PC-3 (cell line): Measurements from ENCODE around the gene CDH4. TPM values are rescaled to one million over a fixed set of nuclear protein-coding genes. Genes with fewer than 3 reads are reported as not detected.
"Not testable (repeated sequence)": the region's sequence is repeated elsewhere in the genome, so short reads cannot be mapped to it uniquely, and the experiment has no call there.

ENCODE experiments used
- ATAC-seq: fragments of 200-7000 bp; cut with Tn5 transposase; 2 replicates; pipeline ENCODE4 v1.9.1; 2020; ENCODE audit warnings: mild to moderate bottlenecking, moderate library complexity
- BruUV-seq: library from RNA; stranded (reverse); fragments of 400-500 nt; replicated peaks from 2 replicates; lab custom pipeline; 2021; lab: Mats Ljungman, UMichigan
- CTCF ChIA-PET: fragments of 300-600 bp; sonication (Branson Sonifier 250); formaldehyde crosslinking; loops from one replicate; lab custom pipeline; 2022; ENCODE audit warnings: antibody characterized with exemption; lab: Charles Lee
- POLR2A ChIA-PET: fragments of 300-600 bp; sonication (Branson Sonifier 250); formaldehyde crosslinking; loops from one replicate; lab custom pipeline; 2022; ENCODE audit warnings: antibody characterized with exemption; ENCODE audit not compliant: unreplicated experiment; lab: Charles Lee
- DNase-seq: peaks from one replicate; pipeline ENCODE4 v3.0.0-alpha.2; 2015
- H2AFZ ChIP-seq: fragments of 300-600 bp; sonication (generic); 2 replicates; pipeline ENCODE4 v1.6.0; 2016; ENCODE audit warnings: antibody characterized with exemption, low read length
- H3F3A ChIP-seq: fragments of 300-600 bp; sonication (generic); one replicate; pipeline ENCODE4 v1.6.0; 2017; ENCODE audit warnings: antibody characterized with exemption, low read length, control low read depth, mild to moderate bottlenecking; ENCODE audit not compliant: unreplicated experiment
- H3K27ac ChIP-seq: fragments of 300-600 bp; sonication (generic); 2 replicates; pipeline ENCODE4 v1.5.1; 2016; ENCODE audit warnings: mild to moderate bottlenecking, low read length
- H3K27me3 ChIP-seq: fragments of 300-600 bp; sonication (generic); 2 replicates; pipeline ENCODE4 v1.6.1; 2016; ENCODE audit warnings: low read length, mixed read lengths
- H3K36me3 ChIP-seq: fragments of 300-600 bp; sonication (generic); 2 replicates; pipeline ENCODE4 v1.6.1; 2016; ENCODE audit warnings: low read depth, mixed run types, low read length, mixed read lengths
- H3K4me1 ChIP-seq: fragments of 300-600 bp; sonication (generic); 2 replicates; pipeline ENCODE4 v1.5.1; 2016; ENCODE audit warnings: low read length; ENCODE audit not compliant: insufficient read depth
- H3K4me2 ChIP-seq: fragments of 300-600 bp; sonication (generic); 2 replicates; pipeline ENCODE4 v1.6.0; 2016; ENCODE audit warnings: low read length
- H3K4me3 ChIP-seq: fragments of 300-600 bp; sonication (generic); 2 replicates; pipeline ENCODE4 v1.5.1; 2016; ENCODE audit warnings: mild to moderate bottlenecking, low read length, mixed read lengths
- H3K79me2 ChIP-seq: fragments of 300-600 bp; sonication (generic); 2 replicates; pipeline ENCODE4 v1.6.1; 2017; ENCODE audit warnings: low read length, mixed read lengths
- H3K9ac ChIP-seq: fragments of 300-600 bp; sonication (generic); 2 replicates; pipeline ENCODE4 v1.6.0; 2016; ENCODE audit warnings: mild to moderate bottlenecking, low read length
- H3K9me2 ChIP-seq: fragments of 300-600 bp; sonication (generic); replicated peaks from 2 replicates; pipeline ENCODE4 v1.6.1; 2016; ENCODE audit warnings: mixed run types, low read length, mixed read lengths
- H3K9me3 ChIP-seq: fragments of 300-600 bp; sonication (generic); 2 replicates; pipeline ENCODE4 v1.6.1; 2016; ENCODE audit warnings: low read length, mixed read lengths
- H4K20me1 ChIP-seq: fragments of 300-600 bp; sonication (generic); 2 replicates; pipeline ENCODE4 v1.6.1; 2016; ENCODE audit warnings: low read length, mixed read lengths
- CTCF ChIP-seq: fragments of 300-600 bp; sonication (generic); conservative IDR thresholded peaks from 2 replicates; pipeline ENCODE4 v1.5.1; 2017; ENCODE audit warnings: antibody characterized with exemption, low read depth, mild to moderate bottlenecking, low read length
- EZH2 ChIP-seq: fragments of 300-600 bp; sonication (generic); IDR thresholded peaks from one replicate; pipeline ENCODE4 v1.6.1; 2017; ENCODE audit warnings: antibody characterized with exemption, mild to moderate bottlenecking, low read length; ENCODE audit not compliant: unreplicated experiment
- EZH2phosphoT487 ChIP-seq: fragments of 300-600 bp; sonication (generic); IDR thresholded peaks from 2 replicates; pipeline ENCODE4 v1.6.1; 2018; ENCODE audit warnings: mild to moderate bottlenecking, antibody characterized with exemption, low read length, borderline replicate concordance
- intact Hi-C: fragments of 100-400 bp; cut with micrococcal nuclease; formaldehyde crosslinking; loops from 2 replicates; pipeline ENCODE4 v1.9.0; 2023
- total RNA-seq: library from RNA; depleted of rRNA; stranded (reverse); fragments of >200 nt; gene quantifications from 2 replicates; pipeline ENCODE4 v1.2.3, GENCODE V29; 2014

CDH4 gene
- total RNA-seq, 1 experiment from 2014 or later = not detected

- H4K20me1 ChIP-seq = no peaks in the 10 kb centered on the region
- intact Hi-C loops = no loop called here
- no peaks in the 10 kb centered on the region for H3K27me3 ChIP-seq
- DNase-seq (no peak), ATAC-seq (no peak; the same call in 1 of the 2 replicates)
- no peak overlapping the region for H3K4me3 ChIP-seq
- no peak overlapping the region for H3K4me2 ChIP-seq
- no peaks in the 10 kb centered on the region for H3K9me3 ChIP-seq
- H3K27ac ChIP-seq = no peak overlapping the region
- TF ChIP-seq EZH2phosphoT487 (no peak), EZH2 (no peak), CTCF (no peak)
- no peaks in the 10 kb centered on the region for H3F3A ChIP-seq
- H3K36me3 ChIP-seq = peaks cover 2% of the 10 kb centered on the region; the same call in 1 of the 2 replicates
- POLR2A ChIA-PET = no interaction called here
- no peak overlapping the region for H3K9ac ChIP-seq
- no peaks in the 10 kb centered on the region for H3K9me2 ChIP-seq
- no peaks in the 10 kb centered on the region for H3K79me2 ChIP-seq
- H2AFZ ChIP-seq = no peak overlapping the region
- BruUV-seq = no TSS peak
- CTCF ChIA-PET = no interaction called here
- H3K4me1 ChIP-seq = no peaks in the 10 kb centered on the region
These were observed 716.9 kb downstream of the CDH4 start for GRCh38 chr20:61968932-61969331.

- H3K9me3 ChIP-seq = no peaks in the 10 kb centered on the region
- no peak for TF ChIP-seq EZH2
- TF ChIP-seq CTCF = no peak
- no peak for TF ChIP-seq EZH2phosphoT487
- DNase-seq (no peak), ATAC-seq (no peak)
- H3K4me1 ChIP-seq = no peaks in the 10 kb centered on the region
- H3K9ac ChIP-seq = no peak overlapping the region
- H3F3A ChIP-seq = no peaks in the 10 kb centered on the region
- no peak overlapping the region for H3K4me3 ChIP-seq
- no peaks in the 10 kb centered on the region for H4K20me1 ChIP-seq
- ChIA-PET POLR2A (no interaction called here), CTCF (no interaction called here)
- H2AFZ ChIP-seq = no peak overlapping the region
- intact Hi-C loops = no loop called here
- no peak overlapping the region for H3K4me2 ChIP-seq
- peaks cover 8% of the 10 kb centered on the region; the same call in 1 of the 2 replicates for H3K36me3 ChIP-seq
- no peaks in the 10 kb centered on the region for H3K27me3 ChIP-seq
- BruUV-seq = no TSS peak
- H3K79me2 ChIP-seq = no peaks in the 10 kb centered on the region
- H3K27ac ChIP-seq = no peak overlapping the region
- no peaks in the 10 kb centered on the region for H3K9me2 ChIP-seq
These were observed 717.7 kb downstream of the CDH4 start for GRCh38 chr20:61969806-61970205.

- ChIA-PET POLR2A (no interaction called here), CTCF (no interaction called here)
- no TSS peak for BruUV-seq
- ATAC-seq (no peak), DNase-seq (no peak)
- H3K9me3 ChIP-seq = no peaks in the 10 kb centered on the region
- no peaks in the 10 kb centered on the region for H4K20me1 ChIP-seq
- no peak overlapping the region for H3K4me2 ChIP-seq
- no peak overlapping the region for H3K9ac ChIP-seq
- no peaks in the 10 kb centered on the region for H3K9me2 ChIP-seq
- no peaks in the 10 kb centered on the region for H3K4me1 ChIP-seq
- no peak overlapping the region for H3K4me3 ChIP-seq
- H3K36me3 ChIP-seq = peaks cover 8% of the 10 kb centered on the region; the same call in 1 of the 2 replicates
- H3K27ac ChIP-seq = no peak overlapping the region
- H3K27me3 ChIP-seq = no peaks in the 10 kb centered on the region
- intact Hi-C loops = no loop called here
- H3K79me2 ChIP-seq = no peaks in the 10 kb centered on the region
- TF ChIP-seq EZH2 (no peak), CTCF (no peak), EZH2phosphoT487 (no peak)
- no peak overlapping the region for H2AFZ ChIP-seq
- H3F3A ChIP-seq = no peaks in the 10 kb centered on the region
These were observed 718.3 kb downstream of the CDH4 start for GRCh38 chr20:61970357-61970756.

GRCh38 chr20:61971595-61971994 is 719.5 kb downstream of the CDH4 start:
- H3K27ac ChIP-seq, H2AFZ ChIP-seq, H3F3A ChIP-seq, H3K4me1 ChIP-seq, POLR2A ChIA-PET, CTCF ChIA-PET, H3K79me2 ChIP-seq, H3K4me2 ChIP-seq, H3K9me2 ChIP-seq, H3K36me3 ChIP-seq, ATAC-seq, intact Hi-C loops, H3K9ac ChIP-seq, BruUV-seq, H3K27me3 ChIP-seq, H3K4me3 ChIP-seq, H3K9me3 ChIP-seq, H4K20me1 ChIP-seq, DNase-seq: not testable (repeated sequence)
